HG03565 (cell line): ENCODE measurements around the gene RCOR1.
"Not testable (repeated sequence)": the region's sequence is repeated elsewhere in the genome, so short reads cannot be mapped to it uniquely, and the experiment has no call there.

Experiments
- ATAC-seq: cut with Tn5 transposase; IDR thresholded peaks from one replicate; pipeline ENCODE4 v1.9.1; 2021; ENCODE audit warnings: mild to moderate bottlenecking, moderate library complexity; ENCODE audit not compliant: unreplicated experiment

Gene RCOR1

GRCh38 chr14:102591944-102592762, at the start of gene RCOR1:
RCOR1 (plus strand) TSS chr14:102592649; CDS start chr14:102592887, 238 bp downstream.
- peak; percentile 54 for ATAC-seq

DNA sequence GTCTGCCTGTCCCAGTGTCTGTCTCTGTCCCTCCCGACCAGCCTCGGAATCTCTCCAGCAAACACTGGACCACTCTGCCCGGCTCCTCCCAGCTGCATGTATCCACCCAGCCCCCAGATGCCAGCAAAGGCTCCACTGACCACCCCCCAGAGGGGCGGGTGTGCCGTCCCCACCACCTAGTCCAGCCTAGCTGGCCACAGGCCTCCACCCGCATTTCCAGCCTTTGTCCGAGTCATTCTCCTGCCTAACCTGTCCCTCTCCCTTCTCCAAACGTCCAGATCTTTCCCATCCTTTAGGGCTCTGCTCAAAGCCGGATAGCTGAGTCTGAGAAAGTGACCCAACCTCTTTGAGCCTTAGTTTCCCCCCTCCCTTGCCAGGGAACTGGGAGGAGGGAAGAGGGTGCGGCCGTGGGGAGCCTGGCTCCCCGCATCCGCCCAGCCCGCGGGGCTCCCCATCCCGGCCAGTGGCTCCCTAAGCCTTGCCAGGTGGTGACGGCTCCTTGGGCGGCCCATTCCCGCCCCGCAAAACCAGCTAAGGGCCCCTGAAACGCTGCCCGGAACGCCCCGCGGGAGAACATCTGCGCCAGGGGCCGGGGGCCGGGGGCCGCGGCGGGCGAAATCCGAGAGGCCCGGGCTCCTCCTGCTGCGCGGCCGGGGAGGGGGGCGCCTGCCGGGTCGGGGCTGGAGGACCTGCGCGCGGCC, 48.3 kb upstream of the RCOR1 start:
- ATAC-seq, result no peak

GRCh38 chr14:102544747-102545460, 47.5 kb upstream of the RCOR1 start:
- no peak for ATAC-seq

GRCh38 chr14:102545461-102546265, 46.8 kb upstream of the RCOR1 start:
- no peak for ATAC-seq

GRCh38 chr14:102548616-102549240, 43.7 kb upstream of the RCOR1 start:
- ATAC-seq, result no peak

DNA sequence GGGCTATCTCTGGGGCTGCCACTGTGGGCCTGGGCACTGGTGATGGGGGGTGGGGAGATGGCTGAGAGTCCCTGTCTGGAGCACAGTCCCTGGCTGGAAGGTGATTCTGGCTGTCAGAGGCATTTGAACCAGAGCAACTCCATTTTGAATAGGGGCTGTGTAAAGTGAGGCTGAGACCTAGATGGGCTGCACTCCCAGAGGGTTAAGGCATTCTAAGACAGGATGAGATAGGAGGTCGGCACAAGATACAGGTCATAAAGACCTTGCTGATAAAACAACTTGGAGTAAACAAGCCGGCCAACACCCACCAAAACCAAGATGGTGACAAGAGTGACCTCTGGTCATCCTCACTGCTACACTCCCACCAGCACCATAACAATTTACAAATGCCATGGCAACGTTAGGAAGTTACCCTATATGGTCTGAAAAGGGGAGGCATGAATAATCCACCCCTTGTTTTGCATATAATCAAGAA, 41.5 kb upstream of the RCOR1 start:
- not testable (repeated sequence) for ATAC-seq

- ATAC-seq, result no peak
Measured at GRCh38 chr14:102551995-102552705, 40.3 kb upstream of the RCOR1 start.

DNA sequence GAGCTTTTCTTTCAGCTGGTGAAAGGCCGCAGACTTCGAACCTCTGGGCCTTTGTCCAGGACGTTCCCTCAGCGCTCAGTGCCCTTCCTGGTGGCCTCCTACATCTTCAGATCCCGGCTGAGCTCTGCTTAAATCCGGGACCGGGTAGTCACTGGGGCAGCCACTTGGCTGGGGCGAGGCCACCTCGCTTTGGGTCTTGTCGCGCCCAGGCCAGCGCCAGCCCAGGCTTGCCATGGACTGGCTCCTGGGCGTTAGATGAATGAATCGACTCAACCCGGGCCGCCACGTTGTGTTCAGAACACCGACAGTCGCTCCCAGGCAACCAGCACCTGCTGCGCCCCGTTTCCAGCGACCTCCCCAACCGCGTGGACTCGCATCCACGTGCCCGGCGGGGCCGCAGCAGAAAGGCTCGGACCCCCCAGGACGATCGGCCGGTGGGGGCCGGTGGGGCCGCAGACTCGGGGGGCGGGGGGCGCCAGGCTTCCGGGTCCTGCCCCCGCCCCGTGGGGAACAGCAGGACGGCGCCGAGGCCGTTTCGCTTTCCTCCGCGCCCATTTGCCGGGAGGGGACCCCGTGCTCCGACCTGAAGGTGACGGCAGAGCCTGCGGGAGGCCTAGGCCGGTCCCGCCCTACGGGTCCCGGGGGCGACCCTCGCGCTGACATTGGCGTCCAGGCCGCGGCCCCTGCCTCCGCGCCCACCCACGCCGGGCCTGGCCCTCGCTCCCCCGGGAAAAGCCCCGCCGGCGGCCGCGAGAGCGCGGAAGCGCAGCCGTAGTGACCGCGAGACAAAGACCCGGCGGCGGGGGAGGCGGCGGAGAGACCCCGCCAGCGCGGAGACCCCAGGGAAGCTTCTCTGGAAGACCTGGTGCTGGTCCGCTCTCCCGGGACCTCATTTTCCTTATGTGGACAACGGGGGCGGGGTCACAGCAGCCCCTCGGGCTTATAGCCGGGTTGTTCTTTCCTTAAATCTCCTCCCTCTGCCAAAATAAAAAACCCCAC, 37.3 kb upstream of the RCOR1 start:
- ATAC-seq, result no peak

GRCh38 chr14:102556098-102556677, 36.3 kb upstream of the RCOR1 start:
- no peak for ATAC-seq

GRCh38 chr14:102557434-102558226, 34.8 kb upstream of the RCOR1 start:
- ATAC-seq, result no peak

GRCh38 chr14:102558556-102558955, 33.9 kb upstream of the RCOR1 start:
- ATAC-seq, result no peak

DNA sequence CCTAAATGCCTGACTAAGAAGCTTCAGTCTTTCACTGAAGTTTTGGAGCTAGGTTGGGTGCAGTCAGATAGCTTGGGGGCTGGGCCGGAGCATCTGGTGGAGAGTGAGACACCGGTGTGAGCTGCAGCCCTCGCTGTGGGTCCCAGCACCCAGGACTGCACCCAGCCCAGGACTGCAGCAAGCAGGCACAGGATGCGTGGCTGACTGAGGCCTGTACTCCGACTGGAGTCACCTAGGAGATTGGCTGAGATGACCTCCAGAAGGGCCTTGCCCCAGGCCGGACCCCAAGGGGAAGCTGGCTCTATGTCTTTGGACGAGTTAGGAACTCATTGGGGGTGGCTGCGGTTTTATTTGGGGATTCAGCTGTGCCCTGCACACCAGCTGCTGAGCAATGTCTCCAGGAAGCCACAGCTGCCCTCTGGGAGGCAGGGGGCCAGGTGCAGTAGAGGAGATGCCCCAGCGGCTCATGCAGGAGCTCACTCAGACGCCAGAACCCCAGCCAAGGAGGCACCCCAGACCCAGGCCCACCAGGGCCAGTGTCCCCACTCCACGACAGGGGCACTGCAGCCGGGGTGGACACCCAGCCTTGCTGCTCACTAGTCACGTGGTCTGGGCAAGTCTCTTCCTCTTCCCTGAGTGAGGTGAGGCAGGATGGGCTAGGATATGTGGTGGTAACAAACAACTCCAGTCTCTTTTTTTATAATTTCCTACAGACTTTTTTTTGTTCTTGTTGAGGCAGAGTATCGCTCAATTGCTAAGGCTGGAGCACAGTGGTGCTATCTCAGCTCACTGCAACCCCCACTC, 31.8 kb upstream of the RCOR1 start:
- no peak for ATAC-seq

- no peak for ATAC-seq
Measured at GRCh38 chr14:102565331-102565887, 27.0 kb upstream of the RCOR1 start.

GRCh38 chr14:102565959-102566358, 26.5 kb upstream of the RCOR1 start:
- ATAC-seq, result no peak

DNA sequence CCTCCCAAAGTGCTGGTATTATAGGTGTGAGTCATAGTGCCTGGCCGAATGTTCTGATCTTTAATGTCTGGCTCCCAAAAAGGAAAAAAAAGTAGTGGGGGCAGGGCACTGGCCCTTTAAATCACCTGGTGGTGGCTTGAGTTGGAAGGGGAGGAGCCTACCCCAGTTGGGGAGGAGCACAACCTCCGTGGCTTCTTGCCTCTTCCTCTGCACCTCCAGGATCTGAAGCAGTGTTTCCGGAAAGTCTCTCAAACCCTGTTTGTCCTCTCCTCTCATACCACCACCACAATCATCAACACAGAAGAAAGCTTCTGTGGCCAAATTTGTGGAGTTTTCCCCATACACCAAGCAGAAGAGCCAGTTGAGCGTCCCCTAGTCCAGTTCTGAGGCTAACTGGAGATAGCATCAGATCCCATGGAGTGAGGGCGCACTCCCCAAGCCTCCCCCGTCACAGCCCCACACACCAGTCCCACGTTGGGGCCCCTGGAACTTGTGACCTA, 24.3 kb upstream of the RCOR1 start:
- ATAC-seq, result no peak
